Type B pancreatic cell (in vitro differentiated cells): ENCODE measurements around the gene MCF2L. TPM values are rescaled to one million over a fixed set of nuclear protein-coding genes. Genes with fewer than 3 reads are reported as not detected.

Experiments used
- DNase-seq: peaks from one replicate; pipeline ENCODE4 v3.0.0; 2021; ENCODE audit warnings: mixed read lengths; ENCODE audit not compliant: unreplicated experiment; ENCODE audit errors: extremely low spot score
- H3K27ac Mint-ChIP-seq: 2 replicates; pipeline ENCODE4 v1.8.0; 2021; ENCODE audit warnings: mild to moderate bottlenecking, mixed read lengths
- H3K27me3 Mint-ChIP-seq: 2 replicates; pipeline ENCODE4 v1.8.0; 2021; ENCODE audit warnings: mixed read lengths
- H3K36me3 Mint-ChIP-seq: 2 replicates; pipeline ENCODE4 v1.8.0; 2021; ENCODE audit warnings: mixed read lengths
- H3K4me1 Mint-ChIP-seq: one replicate; pipeline ENCODE4 v1.8.0; 2021; ENCODE audit warnings: mixed read lengths; ENCODE audit not compliant: unreplicated experiment
- H3K4me3 Mint-ChIP-seq: 2 replicates; pipeline ENCODE4 v1.8.0; 2021; ENCODE audit warnings: mild to moderate bottlenecking, mixed read lengths
- H3K9me3 Mint-ChIP-seq: 2 replicates; pipeline ENCODE4 v1.8.0; 2021; ENCODE audit warnings: mixed read lengths
- total RNA-seq: library from RNA; stranded (reverse); gene quantifications from 2 replicates; pipeline ENCODE4 v1.2.1, GENCODE V29; 2021; ENCODE audit warnings: low replicate concordance
- TF ChIP-seq, protein P1 (sequence below): fragments of 200-600 bp; sonication (generic); conservative IDR thresholded peaks from 2 replicates; pipeline ENCODE4 v1.5.0; 2021; ENCODE audit warnings: antibody characterized with exemption, mild to moderate bottlenecking

The MCF2L gene
- total RNA-seq, 1 donor from 2014 or later, result 46.9 TPM

DNA sequence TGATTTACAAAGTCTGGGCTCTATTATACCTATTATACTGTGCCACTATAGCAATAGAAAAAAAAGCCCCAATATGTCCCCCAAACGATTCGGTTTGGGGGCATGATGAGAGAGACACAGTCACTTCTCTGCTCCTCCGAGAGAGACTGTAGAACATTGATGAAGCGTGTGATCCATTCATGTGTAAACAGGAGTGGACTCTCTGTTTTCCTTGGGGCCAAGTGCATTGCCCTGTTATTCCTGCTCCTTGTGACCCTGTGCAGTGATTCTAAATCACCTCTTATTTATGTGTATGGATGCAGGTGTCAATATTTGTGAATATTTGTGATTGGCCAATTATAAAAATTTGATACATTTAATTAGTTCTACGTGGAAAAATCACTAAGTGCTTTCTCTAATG lies 170.6 kb downstream of the MCF2L start:
- Mint-ChIP-seq H3K4me1 (no peaks in the 10 kb centered on the region), H3K9me3 (no peaks in the 10 kb centered on the region), H3K4me3 (no peak overlapping the region), H3K36me3 (no peaks in the 10 kb centered on the region), H3K27me3 (peaks cover 9% of the 10 kb centered on the region), H3K27ac (no peak overlapping the region)
- TF ChIP-seq, protein P1, sequence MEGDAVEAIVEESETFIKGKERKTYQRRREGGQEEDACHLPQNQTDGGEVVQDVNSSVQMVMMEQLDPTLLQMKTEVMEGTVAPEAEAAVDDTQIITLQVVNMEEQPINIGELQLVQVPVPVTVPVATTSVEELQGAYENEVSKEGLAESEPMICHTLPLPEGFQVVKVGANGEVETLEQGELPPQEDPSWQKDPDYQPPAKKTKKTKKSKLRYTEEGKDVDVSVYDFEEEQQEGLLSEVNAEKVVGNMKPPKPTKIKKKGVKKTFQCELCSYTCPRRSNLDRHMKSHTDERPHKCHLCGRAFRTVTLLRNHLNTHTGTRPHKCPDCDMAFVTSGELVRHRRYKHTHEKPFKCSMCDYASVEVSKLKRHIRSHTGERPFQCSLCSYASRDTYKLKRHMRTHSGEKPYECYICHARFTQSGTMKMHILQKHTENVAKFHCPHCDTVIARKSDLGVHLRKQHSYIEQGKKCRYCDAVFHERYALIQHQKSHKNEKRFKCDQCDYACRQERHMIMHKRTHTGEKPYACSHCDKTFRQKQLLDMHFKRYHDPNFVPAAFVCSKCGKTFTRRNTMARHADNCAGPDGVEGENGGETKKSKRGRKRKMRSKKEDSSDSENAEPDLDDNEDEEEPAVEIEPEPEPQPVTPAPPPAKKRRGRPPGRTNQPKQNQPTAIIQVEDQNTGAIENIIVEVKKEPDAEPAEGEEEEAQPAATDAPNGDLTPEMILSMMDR, result no peak
- DNase-seq, result no peak

DNA sequence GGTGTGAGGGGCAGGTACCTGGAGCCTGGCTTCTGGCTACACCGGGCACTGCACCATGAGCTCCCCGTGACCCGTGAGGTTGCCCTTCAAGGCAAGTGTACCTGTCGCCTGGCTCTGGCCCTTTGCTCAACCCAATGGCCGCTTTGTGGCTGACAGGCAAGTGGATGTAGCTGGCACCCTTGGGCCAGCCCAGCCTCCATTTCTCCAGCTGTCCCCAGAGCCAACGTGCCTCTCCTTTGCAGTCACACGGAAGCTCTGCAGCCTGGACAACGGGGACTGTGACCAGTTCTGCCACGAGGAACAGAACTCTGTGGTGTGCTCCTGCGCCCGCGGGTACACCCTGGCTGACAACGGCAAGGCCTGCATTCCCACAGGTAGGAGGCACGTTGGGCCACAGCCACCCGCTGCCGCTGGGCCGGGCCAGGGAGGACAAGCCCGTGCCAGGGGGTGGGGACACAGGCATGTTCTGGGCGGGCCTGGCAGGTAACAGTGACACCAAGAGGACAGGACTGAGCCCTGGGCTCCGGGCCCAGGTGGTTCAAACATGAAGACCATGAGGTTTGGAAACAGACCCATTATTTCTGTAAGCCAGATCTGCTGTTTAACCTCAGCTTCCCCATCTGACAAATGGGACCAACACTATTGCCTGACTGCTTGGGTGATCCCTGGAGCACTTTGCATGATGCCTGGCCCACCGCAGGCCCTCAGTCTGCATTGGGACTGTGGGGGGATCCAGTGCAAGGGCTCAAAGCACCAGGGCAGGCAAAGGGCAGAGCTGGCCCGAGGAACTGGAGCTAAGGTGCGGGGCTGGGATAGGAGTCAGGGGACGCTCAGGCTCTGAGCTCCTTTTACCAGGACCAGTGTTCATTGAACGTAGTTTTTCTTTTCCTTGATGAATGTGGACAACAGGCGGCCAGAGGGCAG lies 171.9 kb downstream of the MCF2L start:
- Mint-ChIP-seq H3K36me3 (no peaks in the 10 kb centered on the region), H3K4me1 (no peaks in the 10 kb centered on the region), H3K9me3 (no peaks in the 10 kb centered on the region), H3K27me3 (peaks cover 9% of the 10 kb centered on the region), H3K27ac (no peak overlapping the region), H3K4me3 (no peak overlapping the region)
- TF ChIP-seq, protein P1, result no peak
- DNase-seq, result peak; percentile 64

DNA sequence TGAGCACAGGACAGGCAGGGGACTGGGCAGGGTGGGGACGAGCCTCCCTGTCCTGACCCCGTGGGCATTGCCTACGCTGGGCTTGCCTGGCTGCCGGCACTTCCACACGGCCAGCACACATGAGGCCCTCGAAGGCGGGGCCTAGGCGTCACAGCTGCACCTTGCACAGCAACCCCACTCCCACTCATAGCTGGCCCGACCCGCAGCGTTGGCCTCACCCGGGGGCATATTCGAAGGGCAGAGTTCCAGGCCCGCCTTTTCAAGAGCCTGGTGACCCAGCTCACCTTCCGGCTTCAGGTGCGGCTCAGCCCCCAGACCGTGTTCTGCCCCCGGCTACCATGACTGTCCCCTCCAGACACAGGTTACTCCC lies 172.6 kb downstream of the MCF2L start:
- no peaks in the 10 kb centered on the region for H3K36me3 Mint-ChIP-seq
- no peaks in the 10 kb centered on the region for H3K9me3 Mint-ChIP-seq
- TF ChIP-seq, protein P1, result no peak
- DNase-seq, result peak; percentile 67
- no peak overlapping the region for H3K4me3 Mint-ChIP-seq
- H3K27ac Mint-ChIP-seq, result no peak overlapping the region
- H3K27me3 Mint-ChIP-seq, result peaks cover 9% of the 10 kb centered on the region
- H3K4me1 Mint-ChIP-seq, result no peaks in the 10 kb centered on the region

DNA sequence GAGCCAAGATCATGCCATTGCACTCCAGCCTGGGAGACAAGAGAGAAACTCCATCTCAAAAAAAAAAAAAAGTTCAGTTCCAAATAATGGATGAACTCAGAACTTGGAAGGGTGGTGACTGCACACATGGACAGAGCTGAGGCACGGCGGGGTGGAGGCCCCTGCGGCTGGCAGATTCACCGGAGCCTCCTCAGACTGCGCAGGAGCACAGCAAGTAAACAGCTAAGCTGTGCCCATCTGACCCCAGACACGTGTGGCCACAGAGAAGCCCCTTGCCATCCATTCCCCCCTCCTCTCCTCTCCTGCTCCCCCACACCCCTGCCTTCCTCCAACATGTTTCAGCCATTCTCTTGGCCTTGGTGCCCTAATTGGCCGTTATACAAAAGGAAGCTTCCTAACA lies 173.9 kb downstream of the MCF2L start:
- peak; percentile 68 for DNase-seq
- TF ChIP-seq, protein P1, result no peak
- no peak overlapping the region for H3K27ac Mint-ChIP-seq
- peaks cover under 1% of the 10 kb centered on the region for H3K27me3 Mint-ChIP-seq
- no peaks in the 10 kb centered on the region for H3K4me1 Mint-ChIP-seq
- H3K4me3 Mint-ChIP-seq, result no peak overlapping the region
- H3K36me3 Mint-ChIP-seq, result no peaks in the 10 kb centered on the region
- H3K9me3 Mint-ChIP-seq, result no peaks in the 10 kb centered on the region

DNA sequence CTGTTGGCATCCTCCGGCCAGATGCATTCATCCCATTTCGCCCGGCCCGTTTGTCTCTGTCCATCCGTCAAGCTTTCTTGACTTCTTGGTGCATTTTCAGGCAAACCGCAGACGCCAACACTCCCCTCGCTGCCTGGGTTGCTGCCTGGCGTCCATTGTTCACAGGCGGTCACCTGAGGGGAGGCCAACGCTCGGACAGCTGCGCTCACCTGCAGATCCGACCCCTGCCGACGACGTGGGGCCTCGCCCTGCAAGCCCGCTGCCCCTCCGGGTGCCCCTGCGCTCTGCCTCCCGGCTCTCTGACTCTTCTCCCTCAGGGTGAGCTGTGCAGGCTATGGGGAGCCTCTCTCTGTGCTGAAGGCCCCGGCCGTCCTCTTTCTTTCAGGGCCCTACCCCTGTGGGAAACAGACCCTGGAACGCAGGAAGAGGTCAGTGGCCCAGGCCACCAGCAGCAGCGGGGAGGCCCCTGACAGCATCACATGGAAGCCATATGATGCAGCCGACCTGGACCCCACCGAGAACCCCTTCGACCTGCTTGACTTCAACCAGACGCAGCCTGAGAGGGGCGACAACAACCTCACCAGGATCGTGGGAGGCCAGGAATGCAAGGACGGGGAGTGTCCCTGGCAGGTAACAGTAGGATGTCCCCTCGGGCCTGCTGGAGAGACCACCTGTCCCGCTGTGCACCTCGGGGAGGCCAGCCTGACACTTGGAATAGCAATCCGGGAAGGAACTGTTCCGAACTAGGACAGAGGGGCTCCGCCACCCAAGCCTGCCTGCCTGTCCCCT lies 174.6 kb downstream of the MCF2L start:
- no peaks in the 10 kb centered on the region for H3K36me3 Mint-ChIP-seq
- H3K9me3 Mint-ChIP-seq, result no peaks in the 10 kb centered on the region
- H3K4me1 Mint-ChIP-seq, result no peaks in the 10 kb centered on the region
- TF ChIP-seq, protein P1, result no peak
- DNase-seq, result peak; percentile 67
- H3K27ac Mint-ChIP-seq, result no peak overlapping the region
- no peak overlapping the region for H3K4me3 Mint-ChIP-seq
- no peaks in the 10 kb centered on the region for H3K27me3 Mint-ChIP-seq
